Stimulated activated CD4-positive, alpha-beta T cell treated with anti-CD3 and anti-CD28 coated beads, TNF-alpha, amount 100 ng/mL, for 24 hours (primary cell): ENCODE results near the gene SMIM7.
A peak's percentile ranks its signal among the peaks of the same experiment; 100 is the strongest.
"Not testable (repeated sequence)": the region's sequence is repeated elsewhere in the genome, so short reads cannot be mapped to it uniquely, and the experiment has no call there.

Experiments
- DNase-seq, 3 experiments: peaks; one replicate each; pipeline ENCODE4 v3.0.0-alpha.2; 2020; ENCODE audit warnings: low read depth in 3 of 3

SMIM7 gene

GRCh38 chr19:16659832-16660708, at the start of gene SMIM7:
Gene SMIM7, minus strand, starts transcription at chr19:16660144. Its CDS starts 34 bp downstream, at chr19:16660110.
- DNase-seq: peak; percentile 96 to 98 (median 97)

- DNase-seq: no peak
These were observed 43.7 kb upstream of the SMIM7 start for GRCh38 chr19:16703677-16704076.

GRCh38 chr19:16702123-16702522, 42.2 kb upstream of the SMIM7 start:
- DNase-seq: no peak

- DNase-seq: no peak
These were observed 39.0 kb upstream of the SMIM7 start for GRCh38 chr19:16698914-16699313.

- DNase-seq: no peak
These were observed 28.1 kb upstream of the SMIM7 start for GRCh38 chr19:16688084-16688483.

- DNase-seq: no peak
These were observed 24.3 kb upstream of the SMIM7 start for GRCh38 chr19:16684216-16684615.

GRCh38 chr19:16682539-16682938, 22.6 kb upstream of the SMIM7 start:
- no peak for DNase-seq

GRCh38 chr19:16679811-16680210, 19.9 kb upstream of the SMIM7 start:
- no peak for DNase-seq

GRCh38 chr19:16678498-16678897, 18.6 kb upstream of the SMIM7 start:
- DNase-seq: no peak

- DNase-seq: no peak
These were observed 17.1 kb upstream of the SMIM7 start for GRCh38 chr19:16677055-16677454.

- DNase-seq: no peak
These were observed 16.3 kb upstream of the SMIM7 start for GRCh38 chr19:16676101-16676798.

- not testable (repeated sequence) for DNase-seq
These were observed 13.9 kb upstream of the SMIM7 start for GRCh38 chr19:16673839-16674238.

- no peak for DNase-seq
These were observed 13.3 kb upstream of the SMIM7 start for GRCh38 chr19:16673231-16673630.

- DNase-seq: no peak
These were observed 11.8 kb upstream of the SMIM7 start for GRCh38 chr19:16671652-16672274.

GRCh38 chr19:16670291-16670690, 10.3 kb upstream of the SMIM7 start:
- DNase-seq: no peak

GRCh38 chr19:16668702-16669101, 8.8 kb upstream of the SMIM7 start:
- DNase-seq: not testable (repeated sequence)

- DNase-seq: no peak
These were observed 8.2 kb upstream of the SMIM7 start for GRCh38 chr19:16668176-16668575.

- no peak for DNase-seq
These were observed 1.6 kb upstream of the SMIM7 start for GRCh38 chr19:16661480-16662034.

- DNase-seq: peak in 1 of 3 experiments; percentile 18
These were observed 977 bp upstream of the SMIM7 start, which contains the start of gene TMEM38A for GRCh38 chr19:16660763-16661479. Gene TMEM38A, plus strand, starts transcription at chr19:16661139. Its CDS starts 79 bp downstream, at chr19:16661218.

- no peak for DNase-seq
These were observed 496 bp downstream of the SMIM7 start for GRCh38 chr19:16659464-16659831.

- no peak for DNase-seq
These were observed 2.6 kb downstream of the SMIM7 start for GRCh38 chr19:16657384-16657783.
